Neuronal stem cell (in vitro differentiated cells): ENCODE measurements around the gene PNMA8C. TPM values are rescaled to one million over a fixed set of nuclear protein-coding genes. Genes with fewer than 3 reads are reported as not detected.

ENCODE experiments used
- DNase-seq: peaks from one replicate; pipeline ENCODE4 v3.0.0-alpha.2; 2013; ENCODE audit warnings: low spot score
- H2AFZ ChIP-seq: one replicate; pipeline ENCODE4 v1.6.1; 2013; ENCODE audit warnings: mild to moderate bottlenecking, low read length, inconsistent platforms
- H2AK5ac ChIP-seq: 2 replicates; pipeline ENCODE4 v1.6.1; 2013; ENCODE audit warnings: low read depth, mild to moderate bottlenecking, inconsistent platforms, low read length, moderate library complexity, mixed read lengths
- H2BK120ac ChIP-seq: 2 replicates; pipeline ENCODE4 v1.6.1; 2013; ENCODE audit warnings: low read depth, mild to moderate bottlenecking, inconsistent platforms, low read length, moderate library complexity, mixed read lengths
- H2BK12ac ChIP-seq: one replicate; pipeline ENCODE4 v1.6.1; 2013; ENCODE audit warnings: low read length, inconsistent platforms
- H2BK15ac ChIP-seq: 2 replicates; pipeline ENCODE4 v1.6.1; 2013; ENCODE audit warnings: mild to moderate bottlenecking, low read length, inconsistent platforms, mixed read lengths
- H2BK5ac ChIP-seq: one replicate; pipeline ENCODE4 v1.6.1; 2013; ENCODE audit warnings: inconsistent platforms, mild to moderate bottlenecking, low read length, moderate library complexity
- H3K14ac ChIP-seq: one replicate; pipeline ENCODE4 v1.6.1; 2013; ENCODE audit warnings: low read length, inconsistent platforms
- H3K18ac ChIP-seq: 2 replicates; pipeline ENCODE4 v1.6.1; 2013; ENCODE audit warnings: low read length, inconsistent platforms
- H3K23ac ChIP-seq: 2 replicates; pipeline ENCODE4 v1.6.1; 2013; ENCODE audit warnings: low read depth, mild to moderate bottlenecking, mixed read lengths, low read length, inconsistent platforms; ENCODE audit not compliant: poor library complexity
- H3K27ac ChIP-seq: replicated peaks from 3 replicates; pipeline ENCODE4 v1.5.1; 2013; ENCODE audit warnings: low read length, inconsistent platforms
- H3K27me3 ChIP-seq, 3 experiments: 2 replicates each; pipeline ENCODE4 v1.6.1; 2013; ENCODE audit warnings: low read length in 3 of 3, mild to moderate bottlenecking in 2 of 3, inconsistent platforms in 1 of 3, low read depth in 1 of 3, mixed read lengths in 1 of 3, moderate library complexity in 1 of 3; ENCODE audit not compliant: control insufficient read depth in 3 of 3, insufficient read depth in 3 of 3
- H3K36me3 ChIP-seq, 2 donors: replicated peaks in 1 of 2; 2 replicates each; pipeline ENCODE4 v1.6.1; 2013; ENCODE audit warnings: low read length in 2 of 2; ENCODE audit not compliant: control insufficient read depth in 2 of 2, insufficient read depth in 2 of 2
- H3K4ac ChIP-seq: 2 replicates; pipeline ENCODE4 v1.6.1; 2013; ENCODE audit warnings: inconsistent platforms, mild to moderate bottlenecking, low read length, moderate library complexity
- H3K4me1 ChIP-seq, 2 donors: 1 replicate in 1 of 2; 2 replicates in 1 of 2; pipeline ENCODE4 v1.6.1; 2013; ENCODE audit warnings: low read length in 2 of 2, low read depth in 1 of 2; ENCODE audit not compliant: control insufficient read depth in 2 of 2, insufficient read depth in 1 of 2
- H3K4me2 ChIP-seq: one replicate; pipeline ENCODE4 v1.6.1; 2013; ENCODE audit warnings: mild to moderate bottlenecking, low read length, inconsistent platforms; ENCODE audit not compliant: insufficient read depth, poor library complexity, severe bottlenecking
- H3K4me3 ChIP-seq, 2 donors: 2 replicates each; pipeline ENCODE4 v1.5.1; 2013; ENCODE audit warnings: low read length in 2 of 2, mild to moderate bottlenecking in 2 of 2, inconsistent platforms in 1 of 2, moderate library complexity in 1 of 2
- H3K79me1 ChIP-seq: one replicate; pipeline ENCODE4 v1.6.1; 2013; ENCODE audit warnings: low read depth, mild to moderate bottlenecking, inconsistent platforms, low read length, moderate library complexity
- H3K9ac ChIP-seq: one replicate; pipeline ENCODE4 v1.6.1; 2013; ENCODE audit warnings: mild to moderate bottlenecking, low read depth, low read length, inconsistent platforms; ENCODE audit not compliant: poor library complexity
- H3K9me3 ChIP-seq, 2 donors: replicated peaks in 1 of 2; 2 replicates each; pipeline versions ENCODE3 to v1.6.1; 2013; ENCODE audit warnings: low read length in 2 of 2, mild to moderate bottlenecking in 2 of 2, inconsistent platforms in 1 of 2, low read depth in 1 of 2, mixed read lengths in 1 of 2, moderate library complexity in 1 of 2; ENCODE audit not compliant: control insufficient read depth in 2 of 2, insufficient read depth in 1 of 2
- H4K8ac ChIP-seq: one replicate; pipeline ENCODE4 v1.6.1; 2013; ENCODE audit warnings: low read depth, mild to moderate bottlenecking, inconsistent platforms, low read length, moderate library complexity
- H4K91ac ChIP-seq: one replicate; pipeline ENCODE4 v1.6.1; 2013; ENCODE audit warnings: low read length, low read depth, mild to moderate bottlenecking, inconsistent platforms; ENCODE audit not compliant: poor library complexity
- WGBS, 2 donors: extraction: QIAGEN DNeasy Blood & Tissue Kit; methylation state at CpG; one replicate each; pipeline ENCODE4 v1.1.7; 2013; ENCODE audit warnings: missing lambda C conversion rate in 2 of 2, mixed read lengths in 1 of 2; ENCODE audit not compliant: insufficient read length in 2 of 2, insufficient replicate concordance in 1 of 2; ENCODE audit errors: extremely low coverage in 2 of 2; 5-methylcytosine and 5-hydroxymethylcytosine counted together
- polyA plus RNA-seq, 2 experiments: library from polyadenylated mRNA; stranded (reverse); fragments of 200-250 nt; gene quantifications; one replicate each; pipeline ENCODE4 v1.2.3, GENCODE V29; 2013

PNMA8C gene
- 0.52 TPM for polyA plus RNA-seq (2013, experiment 1 of 2)
- polyA plus RNA-seq (2013, experiment 2 of 2), result 0.47 TPM

DNA sequence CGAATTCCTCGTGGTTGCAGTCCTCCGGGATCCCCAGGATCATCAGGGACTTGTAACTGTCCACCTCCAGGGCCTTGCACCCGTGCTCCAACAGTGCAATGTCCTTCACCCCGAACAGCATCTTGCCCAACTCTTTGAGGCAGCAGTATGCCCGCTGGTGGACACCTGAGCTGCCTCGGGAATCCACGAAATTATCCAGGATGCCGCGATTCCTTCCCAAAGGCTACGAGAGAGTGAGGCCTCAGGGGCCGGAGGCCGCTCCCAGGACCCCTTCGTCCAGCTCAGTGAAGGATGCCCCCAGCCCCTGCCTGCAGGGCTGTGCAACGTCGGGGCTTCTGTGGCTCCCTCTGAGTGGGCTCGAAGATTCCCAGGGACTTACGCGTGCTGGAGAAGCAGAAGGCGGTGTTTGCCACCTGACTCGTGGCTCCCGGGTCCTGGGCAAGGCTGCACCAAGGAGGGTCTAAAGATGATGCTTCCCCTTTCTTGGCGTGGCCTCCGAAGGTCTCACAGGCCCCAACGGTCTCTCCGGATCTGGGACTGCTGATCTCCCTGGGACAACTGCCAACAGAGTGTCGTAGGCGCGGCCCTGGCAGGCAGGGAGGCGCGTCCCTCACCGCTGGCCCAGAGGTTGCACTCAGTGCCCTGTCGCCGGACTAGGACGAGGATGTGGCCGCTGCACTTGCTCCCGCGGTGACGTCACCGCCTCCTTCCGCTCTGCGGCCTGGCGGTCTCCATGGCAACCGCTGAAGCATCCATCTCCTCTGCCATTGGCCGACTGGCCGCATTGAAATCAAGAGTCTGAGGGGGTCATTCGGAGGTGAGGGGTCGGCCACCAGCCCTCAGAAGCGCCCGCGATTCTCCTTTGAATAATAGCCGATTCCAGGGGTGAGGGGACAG is at the start of gene PNMA8C:
Gene PNMA8C (minus strand): TSS at position 698 of the 897 bp plus-strand sequence. CDS start 577 bp downstream, at position 121.
- Histone ChIP-seq H2BK120ac (no peak within 1 kb of the TSS), H4K8ac (no peak within 1 kb of the TSS), H3K27me3 (peaks cover 0 to 12% (median 0%) of the 10 kb centered on the region in 3 experiments), H4K91ac (no peak within 1 kb of the TSS), H3K4me3 (peak within 1 kb of the TSS; percentile 62 to 63), H2BK12ac (no peak within 1 kb of the TSS), H3K27ac (no peak within 1 kb of the TSS), H3K79me1 (no peaks in the 10 kb centered on the region), H2AK5ac (peak within 1 kb of the TSS; percentile 47), H3K9me3 (no peaks in the 10 kb centered on the region), H3K36me3 (no peaks in the 10 kb centered on the region), H3K14ac (no peak within 1 kb of the TSS), H3K23ac (peak within 1 kb of the TSS; percentile 76), H3K4ac (no peak within 1 kb of the TSS), H2AFZ (peak within 1 kb of the TSS; percentile 84), H3K4me2 (peak within 1 kb of the TSS; percentile 56), H3K4me1 (peaks cover 9 to 29% of the 10 kb centered on the region in 2 donors), H2BK5ac (no peak within 1 kb of the TSS), H3K9ac (peak within 1 kb of the TSS; percentile 85), H2BK15ac (peak within 1 kb of the TSS; percentile 38), H3K18ac (peak within 1 kb of the TSS; percentile 86)
- no CpG with 5 or more reads among the region's 52 CpGs for WGBS, 2 donors
- DNase-seq, result peak; percentile 89

DNA sequence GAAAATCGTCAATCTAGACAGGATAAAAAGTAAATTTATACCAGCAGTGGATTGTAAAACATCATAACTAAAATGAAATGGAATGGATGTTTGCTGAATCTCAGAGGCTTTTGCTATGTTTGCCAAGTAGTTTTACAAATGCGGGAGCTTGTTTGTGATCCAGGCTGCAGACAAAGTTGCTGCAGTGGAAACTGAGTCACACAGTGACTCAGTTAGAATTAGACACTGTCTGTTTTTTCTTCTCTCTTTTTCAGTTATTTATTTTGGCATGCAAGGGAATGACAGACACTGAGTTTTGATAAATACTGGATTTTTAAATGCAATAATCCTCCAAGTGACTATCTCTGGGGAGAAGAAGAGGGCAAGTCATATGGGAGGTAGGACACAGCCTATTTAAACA is 47.2 kb upstream of the PNMA8C start:
- H3K4me2 ChIP-seq, result no peak overlapping the region
- H3K9me3 ChIP-seq, result no peaks in the 10 kb centered on the region
- H3K9ac ChIP-seq, result no peak overlapping the region
- H3K18ac ChIP-seq, result no peak overlapping the region
- H4K91ac ChIP-seq, result no peak overlapping the region
- no CpG with 5 or more reads among the region's 2 CpGs for WGBS, 2 donors
- no peak overlapping the region for H2AFZ ChIP-seq
- peaks cover 6 to 27% of the 10 kb centered on the region in 2 donors for H3K4me1 ChIP-seq
- H3K4me3 ChIP-seq, result no peak overlapping the region
- H3K14ac ChIP-seq, result no peak overlapping the region
- no peak for DNase-seq
- no peak overlapping the region for H3K4ac ChIP-seq
- no peak overlapping the region for H2BK120ac ChIP-seq
- no peak overlapping the region for H2BK5ac ChIP-seq
- no peak overlapping the region for H3K27ac ChIP-seq
- no peak overlapping the region for H2BK12ac ChIP-seq
- no peak overlapping the region for H2BK15ac ChIP-seq
- H2AK5ac ChIP-seq, result no peak overlapping the region
- no peak overlapping the region for H4K8ac ChIP-seq
- H3K23ac ChIP-seq, result no peak overlapping the region
- H3K27me3 ChIP-seq, result no peaks in the 10 kb centered on the region
- no peaks in the 10 kb centered on the region for H3K36me3 ChIP-seq
- peaks cover 1% of the 10 kb centered on the region for H3K79me1 ChIP-seq

DNA sequence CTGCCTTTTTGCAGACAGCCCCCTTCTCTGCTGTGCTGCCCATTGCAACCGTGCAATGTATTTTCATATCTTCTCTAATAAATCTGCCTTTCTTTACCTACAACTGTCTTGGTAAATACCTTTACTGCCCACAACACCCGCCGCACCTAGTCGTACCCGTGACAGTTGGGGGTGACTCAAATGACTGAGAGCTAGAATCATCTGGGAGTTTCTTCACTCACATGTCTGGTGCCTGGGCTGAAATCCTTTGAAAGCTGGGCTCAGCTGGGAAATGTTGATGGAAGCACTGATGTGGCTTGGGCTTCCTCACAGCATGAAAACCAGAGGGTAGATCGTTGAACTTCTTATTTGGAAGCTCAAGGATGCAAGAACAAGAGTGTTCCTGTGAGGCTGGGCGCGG is 45.5 kb upstream of the PNMA8C start:
- Histone ChIP-seq H3K9me3 (peaks cover 0 to 6% of the 10 kb centered on the region in 2 donors), H3K36me3 (peaks cover 10 to 12% of the 10 kb centered on the region in 2 donors), H2AFZ (peak overlapping the region; percentile 69), H3K14ac (no peak overlapping the region), H2AK5ac (no peak overlapping the region), H3K4me1 (peaks cover 12 to 25% of the 10 kb centered on the region in 2 donors), H3K27me3 (no peaks in the 10 kb centered on the region), H3K9ac (no peak overlapping the region), H2BK15ac (no peak overlapping the region), H3K4me2 (no peak overlapping the region), H3K4me3 (no peak overlapping the region), H3K4ac (no peak overlapping the region), H2BK120ac (no peak overlapping the region), H4K8ac (no peak overlapping the region), H4K91ac (no peak overlapping the region), H3K18ac (no peak overlapping the region), H2BK5ac (no peak overlapping the region), H3K79me1 (peaks cover 10% of the 10 kb centered on the region), H3K27ac (no peak overlapping the region), H2BK12ac (no peak overlapping the region), H3K23ac (no peak overlapping the region)
- WGBS, 2 donors, result no CpG with 5 or more reads among the region's 8 CpGs
- no peak for DNase-seq

DNA sequence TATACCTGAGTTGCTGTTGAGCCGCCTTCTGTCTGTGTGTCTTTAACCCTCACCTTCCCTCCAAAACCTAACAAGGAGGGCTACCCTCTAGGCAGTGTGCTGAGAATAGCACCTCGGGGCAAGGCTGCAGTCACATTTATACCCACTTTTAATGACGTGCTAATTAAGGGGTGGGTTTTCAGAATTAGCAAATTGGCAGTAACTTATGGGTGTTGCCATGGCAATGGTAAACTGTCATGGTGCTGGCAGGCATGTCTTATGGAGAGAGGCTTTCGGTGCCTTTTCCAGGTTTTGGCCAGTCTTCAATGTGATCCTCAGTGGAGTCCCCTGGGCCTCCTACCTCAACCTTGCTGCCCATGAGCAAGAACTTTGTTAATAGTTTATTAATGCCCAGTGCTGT is 43.9 kb upstream of the PNMA8C start:
- H4K91ac ChIP-seq, result no peak overlapping the region
- peaks cover 10% of the 10 kb centered on the region for H3K79me1 ChIP-seq
- H2BK15ac ChIP-seq, result no peak overlapping the region
- H3K23ac ChIP-seq, result no peak overlapping the region
- H3K9me3 ChIP-seq, result peaks cover 0 to 6% of the 10 kb centered on the region in 2 donors
- no peak overlapping the region for H2AK5ac ChIP-seq
- no peak overlapping the region for H3K9ac ChIP-seq
- no CpG with 5 or more reads among the region's 4 CpGs for WGBS, 2 donors
- no peak overlapping the region for H3K4me2 ChIP-seq
- H3K36me3 ChIP-seq, result peaks cover 17 to 25% of the 10 kb centered on the region in 2 donors
- H3K4me3 ChIP-seq, result no peak overlapping the region
- H2BK120ac ChIP-seq, result no peak overlapping the region
- H3K14ac ChIP-seq, result no peak overlapping the region
- H3K27ac ChIP-seq, result no peak overlapping the region
- no peak for DNase-seq
- H3K27me3 ChIP-seq, result no peaks in the 10 kb centered on the region
- H4K8ac ChIP-seq, result no peak overlapping the region
- H3K4me1 ChIP-seq, result peaks cover 10 to 19% of the 10 kb centered on the region in 2 donors
- no peak overlapping the region for H2BK5ac ChIP-seq
- no peak overlapping the region for H3K4ac ChIP-seq
- H2AFZ ChIP-seq, result peak overlapping the region; percentile 99
- H3K18ac ChIP-seq, result no peak overlapping the region
- H2BK12ac ChIP-seq, result no peak overlapping the region
